Caco-2 (cell line): Measurements from ENCODE around the gene CYB5D1. TPM values are rescaled to one million over a fixed set of nuclear protein-coding genes. Genes with fewer than 3 reads are reported as not detected.

Source experiments
- BruUV-seq: library from RNA; stranded (reverse); fragments of 400-500 nt; replicated peaks from 2 replicates; lab custom pipeline; 2021; lab: Mats Ljungman, UMichigan
- CTCF ChIA-PET: fragments of 300-600 bp; sonication (Branson Sonifier 250); formaldehyde crosslinking; loops from one replicate; lab custom pipeline; 2022; ENCODE audit warnings: antibody characterized with exemption; lab: Charles Lee
- POLR2A ChIA-PET: fragments of 300-600 bp; sonication (Branson Sonifier 250); formaldehyde crosslinking; loops from one replicate; lab custom pipeline; 2022; ENCODE audit warnings: antibody characterized with exemption; lab: Charles Lee
- DNase-seq, 2 experiments: peaks; one replicate each; pipeline versions ENCODE4 v3.0.0 to v3.0.0-alpha.2; 2020 to 2022
- H3K27me3 ChIP-seq: replicated peaks from 2 replicates; pipeline ENCODE4 v1.6.0; 2011; ENCODE audit warnings: low read length; ENCODE audit not compliant: control insufficient read depth, insufficient read depth
- H3K36me3 ChIP-seq: 2 replicates; pipeline ENCODE4 v1.5.1; 2011; ENCODE audit warnings: low read length; ENCODE audit not compliant: control insufficient read depth, insufficient read depth
- H3K4me1 ChIP-seq: fragments of 250-450 bp; sonication (Bioruptor Pico); 2 replicates; pipeline ENCODE4 v1.5.1; 2020; ENCODE audit warnings: mild to moderate bottlenecking
- H3K4me3 ChIP-seq: 2 replicates; pipeline ENCODE4 v1.5.1; 2011; ENCODE audit warnings: low read depth, mild to moderate bottlenecking, control low read depth, low read length
- H3K9me3 ChIP-seq: fragments of 250-450 bp; sonication (Bioruptor Pico); 2 replicates; pipeline ENCODE4 v1.5.1; 2020; ENCODE audit warnings: mild to moderate bottlenecking, moderate library complexity
- H3K27ac Mint-ChIP-seq: one replicate; pipeline ENCODE4 v1.8.0; 2022; ENCODE audit warnings: mixed read lengths; ENCODE audit not compliant: unreplicated experiment
- H3K27me3 Mint-ChIP-seq: one replicate; pipeline ENCODE4 v1.8.0; 2022; ENCODE audit warnings: mixed read lengths; ENCODE audit not compliant: insufficient read depth, unreplicated experiment
- H3K36me3 Mint-ChIP-seq: one replicate; pipeline ENCODE4 v1.8.0; 2022; ENCODE audit warnings: mild to moderate bottlenecking, mixed read lengths; ENCODE audit not compliant: insufficient read depth, unreplicated experiment
- H3K4me1 Mint-ChIP-seq: one replicate; pipeline ENCODE4 v1.8.0; 2022; ENCODE audit warnings: low read depth, mixed read lengths; ENCODE audit not compliant: unreplicated experiment
- H3K4me3 Mint-ChIP-seq: one replicate; pipeline ENCODE4 v1.8.0; 2022; ENCODE audit warnings: mild to moderate bottlenecking, moderate library complexity, mixed read lengths; ENCODE audit not compliant: unreplicated experiment
- H3K9me3 Mint-ChIP-seq: one replicate; pipeline ENCODE4 v1.8.0; 2022; ENCODE audit warnings: mixed read lengths; ENCODE audit not compliant: unreplicated experiment
- CTCF ChIP-seq, 2 experiments: fragments of 200-600 bp in 1 of 2; IDR thresholded peaks; 1 replicate in 1 of 2; 2 replicates in 1 of 2; pipeline versions ENCODE4 v1.5.1 to v1.8.0; 2011 to 2022; ENCODE audit warnings: antibody characterized with exemption in 1 of 2, control low read depth in 1 of 2, inconsistent platforms in 1 of 2, low read depth in 1 of 2, low read length in 1 of 2, mild to moderate bottlenecking in 1 of 2, moderate library complexity in 1 of 2; ENCODE audit not compliant: insufficient read depth in 1 of 2, severe bottlenecking in 1 of 2, unreplicated experiment in 1 of 2
- intact Hi-C: fragments of 100-400 bp; cut with micrococcal nuclease; formaldehyde crosslinking; loops from one replicate; pipeline ENCODE4 v1.10.0; 2022; ENCODE audit not compliant: unreplicated experiment
- total RNA-seq: library from RNA; stranded (reverse); gene quantifications from 2 replicates; pipeline ENCODE4 v1.2.3, GENCODE V29; 2022

Gene CYB5D1
- total RNA-seq, 1 experiment from 2014 or later: 6.1 TPM

GRCh38 chr17:7824021-7824924, 33.5 kb upstream of the CYB5D1 start:
- POLR2A ChIA-PET: no interaction called here
- Mint-ChIP-seq H3K9me3 (no peaks in the 10 kb centered on the region), H3K4me1 (peaks cover 10% of the 10 kb centered on the region), H3K36me3 (no peaks in the 10 kb centered on the region), H3K27ac (no peak overlapping the region), H3K4me3 (no peak overlapping the region), H3K27me3 (no peaks in the 10 kb centered on the region)
- no peak for TF ChIP-seq CTCF (IDR thresholded peaks at IDR 0.05; ENCODE audit: insufficient read depth in 1 of 2, low read depth in 1 of 2, low read length in 1 of 2, severe bottlenecking in 1 of 2, unreplicated experiment in 1 of 2)
- no peak for DNase-seq
- no peaks in the 10 kb centered on the region for H3K36me3 ChIP-seq
- intact Hi-C loops: loop anchor here (5.0 kb wide), 1 partner anchor 73 kb away; no protein-coding TSS in a partner anchor
- no peaks in the 10 kb centered on the region for H3K9me3 ChIP-seq
- no peaks in the 10 kb centered on the region for H3K27me3 ChIP-seq
- H3K4me3 ChIP-seq: no peak overlapping the region
- no peaks in the 10 kb centered on the region for H3K4me1 ChIP-seq
- CTCF ChIA-PET: interaction anchor here (0.8 to 1.2 kb wide), 3 partner anchors 33 to 81 kb away, joined by 3 to 5 read pairs (median 5); partner anchors contain the start of gene NAA38
- no TSS peak for BruUV-seq

GRCh38 chr17:7825206-7825990, 32.4 kb upstream of the CYB5D1 start:
- Mint-ChIP-seq H3K4me3 (no peak overlapping the region), H3K36me3 (no peaks in the 10 kb centered on the region), H3K27ac (no peak overlapping the region), H3K9me3 (no peaks in the 10 kb centered on the region), H3K4me1 (peaks cover 10% of the 10 kb centered on the region), H3K27me3 (no peaks in the 10 kb centered on the region)
- TF ChIP-seq CTCF (IDR thresholded peaks at IDR 0.05; ENCODE audit: insufficient read depth in 1 of 2, low read depth in 1 of 2, low read length in 1 of 2, severe bottlenecking in 1 of 2, unreplicated experiment in 1 of 2): no peak
- no peak for DNase-seq
- no peaks in the 10 kb centered on the region for H3K36me3 ChIP-seq
- no peaks in the 10 kb centered on the region for H3K27me3 ChIP-seq
- no peaks in the 10 kb centered on the region for H3K4me1 ChIP-seq
- POLR2A ChIA-PET: no interaction called here
- CTCF ChIA-PET: interaction anchor here (0.8 to 1.2 kb wide), 4 partner anchors 9 to 82 kb away, joined by 3 to 8 read pairs (median 5); partner anchors contain the start of gene NAA38
- intact Hi-C loops: no loop called here
- BruUV-seq: no TSS peak
- no peak overlapping the region for H3K4me3 ChIP-seq
- H3K9me3 ChIP-seq: no peaks in the 10 kb centered on the region

GRCh38 chr17:7830616-7831015, 27.2 kb upstream of the CYB5D1 start:
- CTCF ChIA-PET: no interaction called here
- Histone ChIP-seq H3K36me3 (no peaks in the 10 kb centered on the region), H3K27me3 (no peaks in the 10 kb centered on the region), H3K4me1 (0 out of 2 replicates have a peak, but pooled peaks cover 5% of the 10 kb centered on the region), H3K9me3 (no peaks in the 10 kb centered on the region), H3K4me3 (no peak overlapping the region)
- Mint-ChIP-seq H3K4me3 (no peak overlapping the region), H3K27ac (no peak overlapping the region), H3K36me3 (peaks cover 14% of the 10 kb centered on the region), H3K27me3 (no peaks in the 10 kb centered on the region), H3K9me3 (no peaks in the 10 kb centered on the region), H3K4me1 (peaks cover 6% of the 10 kb centered on the region)
- no peak for TF ChIP-seq CTCF (IDR thresholded peaks at IDR 0.05; ENCODE audit: insufficient read depth in 1 of 2, low read depth in 1 of 2, low read length in 1 of 2, severe bottlenecking in 1 of 2, unreplicated experiment in 1 of 2)
- intact Hi-C loops: no loop called here
- POLR2A ChIA-PET: no interaction called here
- no TSS peak for BruUV-seq
- DNase-seq: no peak
